HEK293 (cell line): Measurements from ENCODE around the gene ZSCAN30.
A peak's percentile ranks its signal among the peaks of the same experiment; 100 is the strongest.

Experiments used
- CTCF ChIA-PET: fragments of 350-600 bp; formaldehyde crosslinking; extraction: SDS; loops from one replicate; lab custom pipeline; 2021; ENCODE audit warnings: antibody characterized with exemption; lab: Yijun Ruan, JAX
- POLR2A ChIA-PET: fragments of 300-600 bp; formaldehyde crosslinking; extraction: SDS; loops from one replicate; lab custom pipeline; 2020; ENCODE audit warnings: antibody characterized with exemption, inconsistent platforms; lab: Yijun Ruan, JAX
- H3K27ac ChIP-seq: fragments of 200-500 bp; sonication (Bioruptor generic); 2 replicates; pipeline ENCODE4 v1.5.1; 2014; ENCODE audit warnings: low read depth, low read length, control low read depth, inconsistent platforms; ENCODE audit errors: extremely low read depth
- H3K36me3 ChIP-seq, 2 experiments: fragments of 200-500 bp in 1 of 2; sonication (Bioruptor generic) in 1 of 2; 1 replicate in 1 of 2; 2 replicates in 1 of 2; pipeline ENCODE4 v1.5.1; 2014 to 2017; ENCODE audit warnings: inconsistent platforms in 2 of 2, low read length in 2 of 2; ENCODE audit not compliant: control insufficient read depth in 2 of 2, insufficient read depth in 1 of 2
- H3K4me1 ChIP-seq: fragments of 200-500 bp; sonication (Bioruptor generic); 2 replicates; pipeline ENCODE4 v1.5.1; 2014; ENCODE audit warnings: mild to moderate bottlenecking, low read length, inconsistent platforms; ENCODE audit not compliant: control insufficient read depth, insufficient read depth
- H3K4me3 ChIP-seq: 2 replicates; pipeline ENCODE4 v1.5.1; 2011; ENCODE audit warnings: low read depth, mild to moderate bottlenecking, control low read depth, low read length, moderate library complexity
- H3K9me3 ChIP-seq: fragments of 200-500 bp; sonication (Bioruptor generic); 2 replicates; pipeline ENCODE4 v1.5.1; 2014; ENCODE audit warnings: low read depth, low read length, inconsistent platforms; ENCODE audit not compliant: control insufficient read depth, insufficient read depth
- BCL11B ChIP-seq: fragments of 450-650 bp; formaldehyde crosslinking; IDR thresholded peaks from 2 replicates; pipeline ENCODE4 v1.5.1; 2016; ENCODE audit warnings: low read depth, missing biosample characterization, missing genetic modification characterization
- KLF10 ChIP-seq: fragments of 450-650 bp; IDR thresholded peaks from 2 replicates; pipeline ENCODE4 v1.5.1; 2018; ENCODE audit warnings: missing biosample characterization, mild to moderate bottlenecking, missing genetic modification characterization
- PRDM1 ChIP-seq: fragments of 450-650 bp; formaldehyde crosslinking; IDR thresholded peaks from 2 replicates; pipeline ENCODE4; 2016; ENCODE audit warnings: missing biosample characterization, missing genetic modification characterization
- REST ChIP-seq: fragments of 450-650 bp; formaldehyde crosslinking; IDR thresholded peaks from 2 replicates; pipeline ENCODE4 v1.5.1; 2016; ENCODE audit warnings: missing biosample characterization, missing genetic modification characterization
- ZBTB8A ChIP-seq: fragments of 450-650 bp; formaldehyde crosslinking; IDR thresholded peaks from 2 replicates; pipeline ENCODE4 v1.5.1; 2016; ENCODE audit warnings: missing biosample characterization, missing genetic modification characterization
- ZNF132 ChIP-seq: fragments of 450-650 bp; formaldehyde crosslinking; IDR thresholded peaks from 2 replicates; pipeline ENCODE4 v1.5.1; 2017; ENCODE audit warnings: missing biosample characterization, missing genetic modification characterization, borderline replicate concordance
- ZNF133 ChIP-seq: fragments of 450-650 bp; formaldehyde crosslinking; IDR thresholded peaks from 2 replicates; pipeline ENCODE4 v1.5.1; 2016; ENCODE audit warnings: missing biosample characterization, missing genetic modification characterization
- ZNF140 ChIP-seq: fragments of 450-650 bp; formaldehyde crosslinking; IDR thresholded peaks from 2 replicates; pipeline ENCODE4 v1.5.1; 2016; ENCODE audit warnings: missing biosample characterization, missing genetic modification characterization
- ZNF184 ChIP-seq: fragments of 450-650 bp; IDR thresholded peaks from 2 replicates; pipeline ENCODE4 v1.5.1; 2018; ENCODE audit warnings: missing biosample characterization, mild to moderate bottlenecking, missing genetic modification characterization
- ZNF2 ChIP-seq: fragments of 450-650 bp; formaldehyde crosslinking; IDR thresholded peaks from 2 replicates; pipeline ENCODE4 v1.5.1; 2016; ENCODE audit warnings: missing biosample characterization, missing genetic modification characterization
- ZNF221 ChIP-seq: fragments of 450-650 bp; formaldehyde crosslinking; IDR thresholded peaks from 2 replicates; pipeline ENCODE4 v1.5.1; 2017; ENCODE audit warnings: missing biosample characterization, missing genetic modification characterization, borderline replicate concordance
- ZNF335 ChIP-seq: fragments of 450-650 bp; formaldehyde crosslinking; conservative IDR thresholded peaks from 2 replicates; pipeline ENCODE4 v1.5.1; 2016; ENCODE audit warnings: missing biosample characterization, missing genetic modification characterization
- ZNF391 ChIP-seq: fragments of 450-650 bp; formaldehyde crosslinking; IDR thresholded peaks from 2 replicates; pipeline ENCODE4 v1.5.1; 2016; ENCODE audit warnings: low read depth, missing biosample characterization, missing genetic modification characterization, borderline replicate concordance
- ZNF555 ChIP-seq: fragments of 450-650 bp; formaldehyde crosslinking; conservative IDR thresholded peaks from 2 replicates; pipeline ENCODE4 v1.5.1; 2017; ENCODE audit warnings: missing biosample characterization, mild to moderate bottlenecking, missing genetic modification characterization, inconsistent platforms
- ZNF658 ChIP-seq: fragments of 450-650 bp; formaldehyde crosslinking; IDR thresholded peaks from 2 replicates; pipeline ENCODE4; 2016; ENCODE audit warnings: missing biosample characterization, missing genetic modification characterization
- TF ChIP-seq, protein P1 (sequence below): fragments of 450-650 bp; formaldehyde crosslinking; IDR thresholded peaks from 2 replicates; pipeline ENCODE4 v1.5.1; 2016; ENCODE audit warnings: missing biosample characterization, missing genetic modification characterization
- TF ChIP-seq, protein P2 (sequence below): fragments of 450-650 bp; formaldehyde crosslinking; IDR thresholded peaks from 2 replicates; pipeline ENCODE4 v1.5.1; 2016; ENCODE audit warnings: missing biosample characterization, missing genetic modification characterization, low read depth

The ZSCAN30 gene

GRCh38 chr18:35334212-35334611, 44.2 kb upstream of the ZSCAN30 start:
- H3K4me3 ChIP-seq, result no peak overlapping the region
- ChIA-PET CTCF (interaction anchor here (0.6 to 1.3 kb wide), 2 partner anchors 103 to 327 kb away, joined by 3 to 7 read pairs; no protein-coding TSS in a partner anchor), POLR2A (interaction anchor here (0.6 to 1.4 kb wide), 3 partner anchors 10 to 44 kb away, joined by 3 to 4 read pairs (median 3); partner anchors contain the start of genes ZNF24 and ZSCAN30)
- TF ChIP-seq ZNF2 (tag by site-specific recombination), result no peak
- no peak for TF ChIP-seq BCL11B (tag by site-specific recombination)
- TF ChIP-seq, protein P1, sequence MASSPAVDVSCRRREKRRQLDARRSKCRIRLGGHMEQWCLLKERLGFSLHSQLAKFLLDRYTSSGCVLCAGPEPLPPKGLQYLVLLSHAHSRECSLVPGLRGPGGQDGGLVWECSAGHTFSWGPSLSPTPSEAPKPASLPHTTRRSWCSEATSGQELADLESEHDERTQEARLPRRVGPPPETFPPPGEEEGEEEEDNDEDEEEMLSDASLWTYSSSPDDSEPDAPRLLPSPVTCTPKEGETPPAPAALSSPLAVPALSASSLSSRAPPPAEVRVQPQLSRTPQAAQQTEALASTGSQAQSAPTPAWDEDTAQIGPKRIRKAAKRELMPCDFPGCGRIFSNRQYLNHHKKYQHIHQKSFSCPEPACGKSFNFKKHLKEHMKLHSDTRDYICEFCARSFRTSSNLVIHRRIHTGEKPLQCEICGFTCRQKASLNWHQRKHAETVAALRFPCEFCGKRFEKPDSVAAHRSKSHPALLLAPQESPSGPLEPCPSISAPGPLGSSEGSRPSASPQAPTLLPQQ (tag by site-specific recombination), result no peak
- TF ChIP-seq ZNF140, result no peak
- TF ChIP-seq ZNF132 (tag by site-specific recombination), result no peak
- TF ChIP-seq, protein P2, sequence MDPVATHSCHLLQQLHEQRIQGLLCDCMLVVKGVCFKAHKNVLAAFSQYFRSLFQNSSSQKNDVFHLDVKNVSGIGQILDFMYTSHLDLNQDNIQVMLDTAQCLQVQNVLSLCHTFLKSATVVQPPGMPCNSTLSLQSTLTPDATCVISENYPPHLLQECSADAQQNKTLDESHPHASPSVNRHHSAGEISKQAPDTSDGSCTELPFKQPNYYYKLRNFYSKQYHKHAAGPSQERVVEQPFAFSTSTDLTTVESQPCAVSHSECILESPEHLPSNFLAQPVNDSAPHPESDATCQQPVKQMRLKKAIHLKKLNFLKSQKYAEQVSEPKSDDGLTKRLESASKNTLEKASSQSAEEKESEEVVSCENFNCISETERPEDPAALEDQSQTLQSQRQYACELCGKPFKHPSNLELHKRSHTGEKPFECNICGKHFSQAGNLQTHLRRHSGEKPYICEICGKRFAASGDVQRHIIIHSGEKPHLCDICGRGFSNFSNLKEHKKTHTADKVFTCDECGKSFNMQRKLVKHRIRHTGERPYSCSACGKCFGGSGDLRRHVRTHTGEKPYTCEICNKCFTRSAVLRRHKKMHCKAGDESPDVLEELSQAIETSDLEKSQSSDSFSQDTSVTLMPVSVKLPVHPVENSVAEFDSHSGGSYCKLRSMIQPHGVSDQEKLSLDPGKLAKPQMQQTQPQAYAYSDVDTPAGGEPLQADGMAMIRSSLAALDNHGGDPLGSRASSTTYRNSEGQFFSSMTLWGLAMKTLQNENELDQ (tag by site-specific recombination), result no peak
- no peak for TF ChIP-seq ZNF391 (tag by site-specific recombination)
- no peaks in the 10 kb centered on the region for H3K9me3 ChIP-seq
- H3K4me1 ChIP-seq, result no peaks in the 10 kb centered on the region
- peaks cover 36 to 79% of the 10 kb centered on the region in 2 experiments for H3K36me3 ChIP-seq
- no peak overlapping the region for H3K27ac ChIP-seq

- H3K36me3 ChIP-seq, result peaks cover 22 to 52% of the 10 kb centered on the region in 2 experiments; a peak in 2 of 3 replicates
- CTCF ChIA-PET, result interaction anchor here (0.6 kb wide), 1 partner anchor 466 kb away, joined by 3 read pairs; no protein-coding TSS in a partner anchor
- POLR2A ChIA-PET, result no interaction called here
- no peaks in the 10 kb centered on the region for H3K4me1 ChIP-seq
- TF ChIP-seq PRDM1, result peak; percentile 85
- TF ChIP-seq ZBTB8A (tag by site-specific recombination), result no peak
- TF ChIP-seq REST, result no peak
- no peak for TF ChIP-seq ZNF658 (tag by site-specific recombination)
- no peak for TF ChIP-seq ZNF335 (tag by site-specific recombination)
- no peaks in the 10 kb centered on the region for H3K9me3 ChIP-seq
- H3K27ac ChIP-seq, result no peak overlapping the region
- no peak overlapping the region for H3K4me3 ChIP-seq
Observed at GRCh38 chr18:35331367-35332087, 41.5 kb upstream of the ZSCAN30 start.

GRCh38 chr18:35328868-35329267, 38.8 kb upstream of the ZSCAN30 start:
- no peaks in the 10 kb centered on the region for H3K9me3 ChIP-seq
- CTCF ChIA-PET, result no interaction called here
- H3K4me3 ChIP-seq, result no peak overlapping the region
- TF ChIP-seq ZNF555 (tag by site-specific recombination) (no peak), KLF10 (tag by site-specific recombination) (no peak), ZNF221 (tag by site-specific recombination) (no peak), ZNF184 (tag by site-specific recombination) (no peak), ZNF133 (tag by site-specific recombination) (no peak)
- no peak overlapping the region for H3K27ac ChIP-seq
- POLR2A ChIA-PET, result no interaction called here
- no peaks in the 10 kb centered on the region for H3K4me1 ChIP-seq
- H3K36me3 ChIP-seq, result peaks cover 9 to 26% of the 10 kb centered on the region in 2 experiments; a peak in 2 of 3 replicates
